HUES64 (cell line): ENCODE measurements around the gene COTL1.
A peak's percentile ranks its signal among the peaks of the same experiment; 100 is the strongest.
"Not testable (repeated sequence)": the region's sequence is repeated elsewhere in the genome, so short reads cannot be mapped to it uniquely, and the experiment has no call there.

Experiments
- H3K27ac ChIP-seq: 2 replicates; pipeline ENCODE4 v1.7.0; 2013; ENCODE audit warnings: low read depth, low read length, inconsistent platforms
- H3K27me3 ChIP-seq: 2 replicates; pipeline ENCODE4 v1.6.1; 2013; ENCODE audit warnings: mild to moderate bottlenecking, low read length; ENCODE audit not compliant: insufficient read depth
- H3K36me3 ChIP-seq: 2 replicates; pipeline ENCODE4 v1.6.1; 2013; ENCODE audit warnings: mild to moderate bottlenecking, low read length; ENCODE audit not compliant: insufficient read depth
- H3K4me1 ChIP-seq: 2 replicates; pipeline ENCODE4 v1.6.1; 2013; ENCODE audit warnings: mild to moderate bottlenecking, low read length, moderate library complexity; ENCODE audit not compliant: insufficient read depth
- H3K4me3 ChIP-seq: 2 replicates; pipeline ENCODE4 v1.5.1; 2013; ENCODE audit warnings: mild to moderate bottlenecking, low read length, moderate library complexity
- H3K9ac ChIP-seq: 2 replicates; pipeline ENCODE4 v1.6.1; 2013; ENCODE audit warnings: mild to moderate bottlenecking, low read depth, low read length
- H3K9me3 ChIP-seq: 2 replicates; pipeline ENCODE4 v1.6.1; 2013; ENCODE audit warnings: low read depth, low read length; ENCODE audit not compliant: insufficient read depth
- WGBS: fragments of 150-250, 120-280 bp; methylation state at CpG from one replicate; pipeline ENCODE4 v1.1.7; 2013; ENCODE audit warnings: missing lambda C conversion rate; 5-methylcytosine and 5-hydroxymethylcytosine counted together

COTL1 gene

DNA sequence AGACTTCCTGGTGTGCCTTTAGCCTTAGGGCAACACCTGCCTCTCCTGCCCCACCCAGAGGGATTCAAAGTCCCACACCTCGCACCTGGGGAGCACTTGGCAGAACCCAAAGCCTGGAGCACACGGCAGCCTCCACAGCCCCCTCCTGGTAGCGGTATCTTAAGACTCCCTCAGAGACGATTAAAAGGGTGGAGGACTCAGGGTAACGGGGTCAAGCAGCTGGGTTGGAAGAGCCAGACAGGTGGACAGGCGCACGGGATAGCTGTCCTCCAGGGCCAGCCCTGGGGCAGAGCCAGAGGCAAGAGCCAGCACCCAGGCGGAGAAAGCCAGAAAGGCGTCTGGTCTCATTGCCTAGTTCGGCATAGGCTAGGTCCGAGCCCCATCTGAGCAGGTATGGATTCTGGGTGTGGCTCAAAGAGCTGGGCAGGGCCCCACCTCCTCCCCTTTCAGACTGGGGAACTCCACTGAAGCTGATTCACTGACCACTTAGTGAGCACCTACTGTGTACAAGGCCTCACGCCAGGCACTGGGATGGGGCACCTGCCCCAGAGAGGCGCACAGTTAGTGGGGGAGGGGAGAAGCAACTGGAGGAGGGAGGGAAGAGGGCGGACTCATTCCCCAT is 58.5 kb downstream of the COTL1 start:
- 74% methylated on average over 14 of the region's 14 CpGs for WGBS
- no peak overlapping the region for H3K9ac ChIP-seq

DNA sequence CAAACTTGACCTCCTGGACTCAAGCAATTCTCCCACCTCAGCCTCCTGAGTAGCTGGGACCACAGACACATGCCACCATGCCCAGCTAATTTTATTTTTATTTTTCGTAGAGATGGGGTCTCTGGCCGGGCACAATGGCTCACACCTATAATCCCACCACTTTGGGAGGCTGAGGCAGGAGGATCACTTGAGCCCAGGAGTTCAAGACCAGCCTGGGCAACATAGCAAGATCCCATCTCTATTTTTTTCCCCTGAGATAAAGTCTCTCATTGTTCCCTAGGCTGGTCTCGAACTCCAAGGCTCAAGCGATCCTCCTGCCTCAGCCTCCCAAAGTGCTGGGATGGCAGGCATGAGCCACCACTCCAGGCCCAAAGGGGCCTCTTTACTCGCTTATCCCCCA is 59.0 kb downstream of the COTL1 start:
- not testable (repeated sequence) for H3K4me3 ChIP-seq, H3K27ac ChIP-seq, H3K9me3 ChIP-seq, H3K9ac ChIP-seq, H3K36me3 ChIP-seq, H3K27me3 ChIP-seq
- WGBS = 76% methylated on average over 5 of the region's 5 CpGs
- H3K4me1 ChIP-seq = peaks cover 26% of the 10 kb centered on the region; the same call in 1 of the 2 replicates

More for the DNA sequence above, 58.5 kb downstream of the COTL1 start:
- Histone ChIP-seq H3K9me3 (no peaks in the 10 kb centered on the region), H3K4me1 (peaks cover 26% of the 10 kb centered on the region; the same call in 1 of the 2 replicates), H3K4me3 (no peak overlapping the region), H3K27ac (no peak overlapping the region), H3K27me3 (no peaks in the 10 kb centered on the region), H3K36me3 (peaks cover 6% of the 10 kb centered on the region; the same call in 1 of the 2 replicates)

DNA sequence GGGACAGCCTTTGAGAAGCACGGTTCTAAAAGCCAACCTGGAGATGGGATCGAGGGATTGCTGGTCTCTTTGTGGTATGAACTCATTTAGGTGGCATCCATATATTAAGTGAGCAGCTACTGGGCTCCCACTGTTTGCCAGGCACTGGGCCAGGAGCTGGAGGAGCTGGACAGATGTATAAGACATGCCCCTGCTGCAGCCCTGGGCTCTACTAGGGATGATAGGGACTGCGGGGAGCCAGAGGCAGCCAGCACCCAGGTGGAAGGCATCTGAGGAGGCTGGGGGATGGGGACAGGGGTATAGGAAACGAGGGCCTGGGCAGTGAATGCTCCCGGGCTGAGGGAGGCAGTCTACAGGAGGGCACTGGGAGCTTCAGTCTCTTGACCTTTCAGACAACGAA is 60.4 kb downstream of the COTL1 start:
- Histone ChIP-seq H3K27ac (no peak overlapping the region), H3K4me1 (peaks cover 26% of the 10 kb centered on the region; the same call in 1 of the 2 replicates), H3K27me3 (no peaks in the 10 kb centered on the region), H3K36me3 (no peaks in the 10 kb centered on the region), H3K4me3 (no peak overlapping the region), H3K9ac (no peak overlapping the region), H3K9me3 (no peaks in the 10 kb centered on the region)
- 70% methylated on average over 6 of the region's 6 CpGs for WGBS

- WGBS = 71% methylated on average over 6 of the region's 6 CpGs
- no peaks in the 10 kb centered on the region for H3K9me3 ChIP-seq
- H3K4me1 ChIP-seq = peaks cover 26% of the 10 kb centered on the region; the same call in 1 of the 2 replicates
- no peak overlapping the region for H3K9ac ChIP-seq
- H3K36me3 ChIP-seq = no peaks in the 10 kb centered on the region
- no peak overlapping the region for H3K4me3 ChIP-seq
- no peaks in the 10 kb centered on the region for H3K27me3 ChIP-seq
- H3K27ac ChIP-seq = no peak overlapping the region
These were observed 60.8 kb downstream of the COTL1 start for GRCh38 chr16:84557059-84557458.

GRCh38 chr16:84555418-84556196 is 62.3 kb downstream of the COTL1 start:
- Histone ChIP-seq H3K36me3 (no peaks in the 10 kb centered on the region), H3K27me3 (no peaks in the 10 kb centered on the region), H3K4me3 (no peak overlapping the region), H3K9ac (peak overlapping the region; percentile 20; the same call in 1 of the 2 replicates), H3K4me1 (peaks cover 26% of the 10 kb centered on the region; the same call in 1 of the 2 replicates), H3K27ac (peak overlapping the region; percentile 28; the same call in 1 of the 2 replicates), H3K9me3 (no peaks in the 10 kb centered on the region)
- WGBS = 76% methylated on average over 19 of the region's 19 CpGs

DNA sequence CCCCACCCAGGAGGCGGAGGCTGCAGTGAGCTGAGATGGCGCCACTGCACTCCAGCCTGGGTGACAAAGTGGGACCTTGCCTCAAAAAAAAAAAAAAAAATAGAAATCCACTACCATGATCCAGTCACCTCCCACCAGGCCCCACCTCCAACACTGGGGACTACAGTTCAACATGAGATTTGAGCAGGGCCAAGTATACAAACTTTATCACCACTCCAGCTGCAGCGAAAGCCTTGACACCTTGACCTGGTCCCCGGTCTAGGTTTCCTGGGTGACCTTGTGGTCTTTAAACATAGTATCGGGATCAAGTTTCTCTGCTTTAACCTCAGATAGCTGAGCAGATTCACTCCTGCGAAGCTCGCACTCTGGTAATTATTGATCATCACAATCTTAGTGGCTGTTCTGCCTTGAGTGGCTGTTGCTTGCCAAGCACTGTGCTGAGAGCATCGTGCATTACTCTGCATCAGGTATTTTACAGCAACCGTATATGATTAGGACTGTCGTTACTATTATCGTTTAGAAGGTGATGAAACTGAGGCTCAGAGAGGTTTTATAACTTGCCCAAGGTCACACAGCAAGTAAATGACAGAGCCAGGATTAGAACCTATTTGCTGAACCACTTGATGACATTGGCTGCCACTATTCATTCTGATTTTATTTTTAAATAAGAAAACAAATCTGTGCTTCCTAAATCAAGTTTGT is 63.1 kb downstream of the COTL1 start:
- Histone ChIP-seq H3K9me3 (no peaks in the 10 kb centered on the region), H3K27me3 (no peaks in the 10 kb centered on the region), H3K9ac (no peak overlapping the region), H3K36me3 (no peaks in the 10 kb centered on the region), H3K4me3 (no peak overlapping the region), H3K4me1 (peaks cover 20% of the 10 kb centered on the region; the same call in 1 of the 2 replicates), H3K27ac (no peak overlapping the region)
- WGBS = 93% methylated on average over 11 of the region's 11 CpGs

DNA sequence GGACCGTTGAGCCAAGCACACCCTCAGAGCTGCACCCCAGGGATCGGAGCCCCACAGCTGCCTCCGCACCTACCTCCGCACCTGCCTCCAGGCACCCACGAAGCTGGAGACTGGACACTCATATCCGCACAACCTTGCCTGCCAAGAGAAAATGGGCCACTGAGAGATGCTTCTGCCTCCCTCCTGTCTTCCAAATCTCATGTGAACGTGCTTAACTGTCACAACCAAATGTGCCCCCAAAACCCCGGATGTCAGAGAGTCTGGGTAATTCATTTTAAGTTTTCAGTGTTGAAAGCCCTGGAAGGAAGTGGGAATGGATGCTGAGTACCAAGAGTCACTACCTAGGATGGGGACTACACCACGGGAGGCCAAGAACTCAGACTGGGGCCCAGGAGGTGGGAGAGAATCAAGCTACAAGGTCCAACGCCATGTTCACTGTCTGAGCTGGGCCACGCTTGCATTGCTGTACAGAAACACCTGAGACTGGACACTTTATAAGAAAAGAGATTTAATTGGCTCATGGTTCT is 63.9 kb downstream of the COTL1 start:
- no peak overlapping the region for H3K27ac ChIP-seq
- peaks cover 18% of the 10 kb centered on the region; the same call in 1 of the 2 replicates for H3K4me1 ChIP-seq
- H3K27me3 ChIP-seq = no peaks in the 10 kb centered on the region
- H3K9me3 ChIP-seq = no peaks in the 10 kb centered on the region
- no peak overlapping the region for H3K4me3 ChIP-seq
- H3K36me3 ChIP-seq = no peaks in the 10 kb centered on the region
- H3K9ac ChIP-seq = no peak overlapping the region
- WGBS = 92% methylated on average over 11 of the region's 11 CpGs

DNA sequence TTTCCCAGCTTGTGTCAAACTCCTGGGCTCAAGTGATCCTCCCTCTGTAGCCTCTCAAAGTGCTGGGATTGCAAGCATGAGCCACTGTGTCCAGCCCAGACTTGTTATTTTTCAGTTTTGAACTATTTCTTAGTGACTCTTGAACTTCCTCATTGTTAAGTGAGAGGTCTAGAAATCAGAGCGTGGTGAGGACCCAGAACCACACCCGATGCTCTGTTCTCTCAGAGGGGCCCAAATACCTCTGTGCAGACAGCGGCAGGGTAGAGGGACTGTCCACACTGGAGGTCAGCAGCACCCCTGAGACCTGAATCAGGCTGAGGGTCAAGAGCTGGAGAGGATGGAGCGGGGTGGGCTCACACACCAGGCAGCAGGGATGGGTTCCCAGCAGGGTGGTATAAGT is 65.7 kb downstream of the COTL1 start:
- no peak overlapping the region for H3K27ac ChIP-seq
- no peaks in the 10 kb centered on the region for H3K9me3 ChIP-seq
- H3K36me3 ChIP-seq = no peaks in the 10 kb centered on the region
- peaks cover 26% of the 10 kb centered on the region for H3K4me1 ChIP-seq
- no peak overlapping the region for H3K4me3 ChIP-seq
- WGBS = 83% methylated on average over 4 of the region's 4 CpGs
- no peaks in the 10 kb centered on the region for H3K27me3 ChIP-seq
- no peak overlapping the region for H3K9ac ChIP-seq

DNA sequence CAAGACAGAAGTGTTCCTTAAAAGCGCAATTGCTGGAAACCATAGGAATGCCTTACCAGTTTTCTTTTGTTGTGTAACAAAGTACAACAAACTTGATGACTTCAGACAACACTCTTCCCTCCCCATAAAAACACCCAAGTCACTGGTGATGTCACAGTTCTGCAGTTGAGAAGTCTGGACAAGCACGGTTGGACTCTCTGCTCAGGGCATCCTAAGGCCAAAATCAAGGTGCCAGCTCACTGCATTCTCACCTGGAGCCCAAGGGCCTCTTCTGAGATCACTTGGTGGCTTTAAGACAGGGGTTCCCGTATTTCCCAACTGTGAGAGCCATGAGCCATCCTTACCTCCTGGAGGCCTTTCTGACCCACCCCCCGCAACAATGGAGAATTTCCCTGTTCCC is 67.8 kb downstream of the COTL1 start:
- peaks cover 16% of the 10 kb centered on the region for H3K4me1 ChIP-seq
- no peaks in the 10 kb centered on the region for H3K27me3 ChIP-seq
- no peaks in the 10 kb centered on the region for H3K9me3 ChIP-seq
- no peak overlapping the region for H3K4me3 ChIP-seq
- 67% methylated on average over 4 of the region's 4 CpGs for WGBS
- no peak overlapping the region for H3K9ac ChIP-seq
- H3K36me3 ChIP-seq = no peaks in the 10 kb centered on the region
- H3K27ac ChIP-seq = no peak overlapping the region

DNA sequence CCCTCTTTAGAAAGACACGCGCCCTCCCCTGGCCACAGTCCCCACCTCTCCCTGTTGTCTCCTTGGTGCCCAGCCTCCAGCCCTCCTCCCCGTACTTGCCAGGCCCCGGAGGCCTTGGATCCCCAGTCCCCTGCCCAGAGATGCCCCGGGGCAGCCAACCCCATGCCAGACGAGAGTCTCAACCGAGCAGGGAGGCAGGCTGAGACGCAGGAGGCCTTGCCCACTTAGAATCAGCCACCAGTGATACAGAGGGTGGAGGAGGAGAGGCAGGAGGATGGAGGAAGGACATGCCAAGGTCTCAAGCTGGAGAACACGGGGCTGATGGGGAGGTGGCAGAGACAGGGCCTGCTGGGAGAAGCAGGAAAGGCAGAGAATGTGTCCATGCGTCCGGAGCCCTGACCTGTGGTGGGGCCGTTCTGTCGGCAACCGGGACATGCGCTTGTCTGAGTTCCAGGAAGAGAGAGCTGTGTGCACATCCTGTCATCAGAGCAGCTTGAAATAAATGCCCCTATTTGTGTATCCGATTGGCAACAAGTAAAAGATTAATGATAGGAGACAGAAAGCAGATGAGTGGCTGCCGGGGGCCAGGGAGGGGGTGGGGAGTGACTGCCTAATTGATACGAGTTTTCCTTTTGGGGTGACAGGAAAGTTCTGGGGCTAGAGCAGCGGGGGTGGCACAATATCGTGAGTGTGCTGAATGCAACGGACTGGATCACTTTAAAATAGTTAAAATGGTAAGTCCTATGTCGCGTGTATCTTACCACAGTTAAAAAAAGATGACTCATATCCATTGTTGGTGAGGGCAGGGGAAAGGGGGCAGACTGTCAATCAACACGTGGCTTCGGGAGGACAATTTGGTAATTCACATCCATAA is 68.7 kb downstream of the COTL1 start:
- Histone ChIP-seq H3K9ac (no peak overlapping the region), H3K36me3 (no peaks in the 10 kb centered on the region), H3K27ac (no peak overlapping the region), H3K9me3 (no peaks in the 10 kb centered on the region), H3K4me3 (no peak overlapping the region), H3K4me1 (peaks cover 16% of the 10 kb centered on the region), H3K27me3 (no peaks in the 10 kb centered on the region)
- WGBS = 84% methylated on average over 23 of the region's 25 CpGs
